ENCODE results near the gene TMCO5A.

GRCh38 chr15:37934340-37934739 is at the start of gene TMCO5A:
- TF ChIP-seq, protein P1, sequence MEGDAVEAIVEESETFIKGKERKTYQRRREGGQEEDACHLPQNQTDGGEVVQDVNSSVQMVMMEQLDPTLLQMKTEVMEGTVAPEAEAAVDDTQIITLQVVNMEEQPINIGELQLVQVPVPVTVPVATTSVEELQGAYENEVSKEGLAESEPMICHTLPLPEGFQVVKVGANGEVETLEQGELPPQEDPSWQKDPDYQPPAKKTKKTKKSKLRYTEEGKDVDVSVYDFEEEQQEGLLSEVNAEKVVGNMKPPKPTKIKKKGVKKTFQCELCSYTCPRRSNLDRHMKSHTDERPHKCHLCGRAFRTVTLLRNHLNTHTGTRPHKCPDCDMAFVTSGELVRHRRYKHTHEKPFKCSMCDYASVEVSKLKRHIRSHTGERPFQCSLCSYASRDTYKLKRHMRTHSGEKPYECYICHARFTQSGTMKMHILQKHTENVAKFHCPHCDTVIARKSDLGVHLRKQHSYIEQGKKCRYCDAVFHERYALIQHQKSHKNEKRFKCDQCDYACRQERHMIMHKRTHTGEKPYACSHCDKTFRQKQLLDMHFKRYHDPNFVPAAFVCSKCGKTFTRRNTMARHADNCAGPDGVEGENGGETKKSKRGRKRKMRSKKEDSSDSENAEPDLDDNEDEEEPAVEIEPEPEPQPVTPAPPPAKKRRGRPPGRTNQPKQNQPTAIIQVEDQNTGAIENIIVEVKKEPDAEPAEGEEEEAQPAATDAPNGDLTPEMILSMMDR (IDR thresholded peaks at IDR 0.05 in 4 of 5, conservative IDR thresholded peaks at IDR 0.05 in 1 of 5) = no peak
- TF ChIP-seq POLR2A (IDR thresholded peaks at IDR 0.05) = no peak
